NCI-H1048 (cell line): ENCODE data around the gene PSAPL1.

ENCODE experiments used
- DNase-seq: peaks from one replicate; lab custom pipeline; 2025; lab: John Stamatoyannopoulos, UW

PSAPL1 gene

DNA sequence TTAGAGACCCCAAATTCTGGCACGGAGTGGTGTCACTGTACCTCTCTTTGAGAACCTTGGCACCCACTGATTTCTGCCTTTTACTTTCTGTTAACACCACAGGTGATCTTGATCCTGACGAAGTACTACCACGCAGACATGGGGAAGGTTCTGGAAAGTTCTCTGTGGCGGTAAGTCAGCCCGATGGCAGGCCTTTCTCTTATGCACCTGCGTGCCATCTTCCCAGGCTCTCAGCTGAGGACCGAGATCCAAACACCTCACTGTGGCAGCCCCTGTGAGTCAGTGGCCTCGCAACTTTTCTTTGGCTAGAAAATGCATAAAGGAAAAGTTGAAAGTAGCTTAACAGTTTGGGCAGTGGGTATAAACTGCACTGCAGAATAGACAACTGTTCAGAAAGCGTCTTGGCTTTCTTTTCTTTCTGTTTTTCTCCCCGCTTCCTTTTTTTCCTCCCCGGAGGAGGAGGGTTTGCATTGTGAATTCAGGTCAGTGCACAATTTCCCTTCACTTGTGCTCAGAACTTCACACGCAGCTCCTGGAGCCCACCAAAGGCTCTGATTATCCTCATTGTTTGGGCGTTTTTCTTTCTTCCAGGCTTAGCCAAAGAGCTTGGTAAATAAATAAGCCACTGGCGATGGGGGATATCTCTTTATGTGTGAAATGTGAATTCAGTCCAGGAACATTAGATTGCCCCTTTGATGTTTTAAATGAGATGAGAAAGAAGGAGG is 38.4 kb downstream of the PSAPL1 start:
- no peak for DNase-seq

DNA sequence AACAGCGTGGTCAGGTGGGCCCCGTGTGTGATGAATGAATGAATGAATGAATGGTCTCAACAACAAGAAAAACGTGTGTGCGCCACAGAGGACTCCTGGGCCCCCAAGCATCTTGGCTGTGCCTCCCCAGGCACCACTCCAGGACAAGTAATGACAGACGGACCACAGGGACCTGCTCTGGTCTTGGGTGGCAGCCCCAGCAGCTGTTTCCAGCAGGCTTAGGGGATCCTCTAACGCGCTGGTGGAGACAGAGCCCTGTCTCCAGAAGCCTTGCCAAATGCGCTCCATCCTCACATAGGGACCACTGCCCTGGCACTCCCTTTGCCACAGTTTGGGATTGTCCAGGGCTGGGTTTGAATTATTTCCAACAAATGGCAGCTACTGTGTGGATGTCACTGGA is 39.1 kb downstream of the PSAPL1 start:
- no peak for DNase-seq

DNA sequence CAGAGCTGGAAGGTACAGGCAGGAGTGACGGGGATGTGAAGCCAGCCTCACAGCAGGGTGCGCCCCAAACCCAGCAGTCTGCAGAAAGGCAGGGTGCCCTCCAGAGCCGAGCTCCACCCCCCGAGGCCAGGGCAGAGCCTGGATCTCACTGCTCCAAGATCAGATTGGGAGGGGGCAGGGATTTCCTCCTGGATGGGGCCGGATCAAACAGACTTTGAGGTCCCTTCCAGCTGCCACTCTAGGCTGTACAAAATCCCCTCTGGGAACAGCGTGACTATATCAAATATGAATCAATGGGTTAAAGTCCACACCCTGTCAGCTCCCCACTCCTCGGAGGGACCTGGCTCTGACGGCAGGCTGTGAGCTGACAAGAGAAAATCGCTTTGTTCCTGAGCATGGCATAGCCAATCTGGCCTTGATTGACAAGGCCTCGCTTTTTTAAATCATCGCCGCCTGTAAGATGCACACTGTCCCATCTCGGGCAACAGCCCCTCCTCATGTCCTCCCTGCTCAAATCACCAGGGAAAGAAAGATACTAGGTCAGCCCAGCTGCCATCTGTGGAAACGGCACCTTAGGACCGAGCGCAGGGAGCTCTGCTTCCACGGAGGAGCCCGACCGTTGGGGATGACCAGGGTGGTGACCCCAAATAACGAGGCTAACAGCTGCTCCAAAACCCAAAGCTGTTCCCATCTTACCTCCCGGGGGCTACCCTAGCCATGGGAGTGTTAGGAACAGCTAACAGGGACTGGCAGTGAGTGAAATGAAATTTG is 39.9 kb downstream of the PSAPL1 start:
- no peak for DNase-seq

DNA sequence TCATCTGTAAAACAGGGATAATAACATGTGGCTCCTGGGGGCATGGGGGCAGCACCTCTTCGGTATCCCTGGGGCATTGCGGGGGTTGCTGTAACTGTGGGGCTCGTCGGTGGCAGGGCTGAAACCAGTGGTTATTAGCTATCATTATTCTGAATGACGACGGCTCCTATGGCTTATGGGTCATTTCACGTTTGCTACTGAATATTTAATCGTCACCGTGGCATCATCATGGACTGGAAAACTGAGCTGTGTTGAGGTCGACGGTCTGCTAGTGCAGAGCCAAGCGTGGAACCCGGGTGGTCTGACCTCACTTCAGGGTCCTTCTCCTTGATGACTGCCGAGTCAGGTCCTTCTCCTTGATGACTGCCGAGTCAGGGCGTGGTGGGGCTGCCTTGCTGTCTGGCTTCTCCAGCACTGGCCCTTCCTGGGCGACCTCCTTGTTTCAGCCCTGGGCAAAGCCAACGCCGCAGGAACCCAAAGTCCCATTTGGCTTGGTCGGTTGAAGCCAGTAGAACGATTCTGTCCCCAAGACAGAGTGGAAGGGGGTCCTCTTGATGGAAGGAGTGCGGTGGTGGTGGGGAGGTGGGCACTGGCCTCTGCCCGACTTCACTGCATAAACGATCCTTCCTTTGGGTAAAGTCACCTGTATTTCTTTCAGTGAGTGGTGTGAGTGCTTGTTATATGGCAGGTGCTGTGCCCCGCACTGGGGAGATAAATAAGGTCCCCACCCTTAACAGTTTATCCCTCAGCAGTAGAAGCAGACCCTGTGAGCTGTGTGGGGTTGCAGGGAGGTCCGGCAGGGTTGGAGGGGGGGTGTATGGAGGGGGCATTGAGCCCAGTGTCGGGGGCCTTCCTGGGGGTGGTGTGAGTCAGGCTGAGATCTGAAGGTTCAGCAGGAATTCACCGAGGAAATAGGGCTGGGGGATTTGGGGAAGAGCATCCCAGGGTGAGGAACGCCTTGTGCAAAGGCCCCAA is 40.8 kb downstream of the PSAPL1 start:
- no peak for DNase-seq

DNA sequence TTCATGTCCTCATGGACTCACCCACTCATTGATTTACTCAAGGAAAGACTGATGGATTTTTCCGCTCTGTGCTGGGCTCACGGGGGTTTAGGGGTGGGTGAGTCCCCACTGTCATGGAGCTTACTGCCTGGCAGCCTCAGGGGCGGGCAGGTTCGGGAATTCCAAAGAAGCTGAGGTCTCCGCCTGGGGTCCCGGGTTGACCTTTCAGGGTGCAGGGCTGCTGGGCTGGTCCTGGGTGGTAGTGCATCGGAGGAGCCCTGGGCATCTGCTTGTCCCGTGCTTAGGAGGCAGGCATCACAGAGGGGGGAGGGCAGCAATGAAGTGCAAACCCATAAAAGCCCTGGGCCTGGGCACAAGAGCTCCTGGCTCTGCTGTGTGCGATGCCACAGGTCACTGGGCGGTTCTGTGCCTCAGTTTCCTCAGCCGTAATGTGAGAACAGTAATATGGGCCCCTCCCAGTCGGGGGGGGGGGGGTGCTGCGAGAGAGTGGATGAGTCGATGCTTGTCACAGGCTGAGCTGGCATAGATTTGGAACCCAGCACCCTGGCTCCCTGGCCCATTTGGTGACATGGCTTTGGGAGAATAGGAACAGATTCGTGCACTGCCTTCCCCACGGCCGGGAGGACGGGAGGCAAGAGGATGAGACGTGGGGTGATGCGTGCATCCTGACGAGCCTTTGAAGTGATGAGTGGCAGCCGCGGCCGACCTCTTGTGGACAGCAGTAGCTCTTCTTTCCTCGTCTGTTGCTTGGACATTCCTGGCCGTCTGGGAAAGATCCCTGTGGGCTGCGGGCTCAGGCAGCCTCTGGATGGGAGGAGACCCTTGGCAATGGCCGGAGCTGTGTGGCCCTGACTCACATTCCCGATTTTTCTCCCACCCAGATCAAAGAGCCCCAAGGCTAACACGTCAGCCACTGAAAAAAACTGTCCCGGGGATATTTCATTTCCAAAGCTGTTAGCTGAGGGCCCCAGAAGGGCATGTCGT is 42.0 kb downstream of the PSAPL1 start:
- DNase-seq = no peak

DNA sequence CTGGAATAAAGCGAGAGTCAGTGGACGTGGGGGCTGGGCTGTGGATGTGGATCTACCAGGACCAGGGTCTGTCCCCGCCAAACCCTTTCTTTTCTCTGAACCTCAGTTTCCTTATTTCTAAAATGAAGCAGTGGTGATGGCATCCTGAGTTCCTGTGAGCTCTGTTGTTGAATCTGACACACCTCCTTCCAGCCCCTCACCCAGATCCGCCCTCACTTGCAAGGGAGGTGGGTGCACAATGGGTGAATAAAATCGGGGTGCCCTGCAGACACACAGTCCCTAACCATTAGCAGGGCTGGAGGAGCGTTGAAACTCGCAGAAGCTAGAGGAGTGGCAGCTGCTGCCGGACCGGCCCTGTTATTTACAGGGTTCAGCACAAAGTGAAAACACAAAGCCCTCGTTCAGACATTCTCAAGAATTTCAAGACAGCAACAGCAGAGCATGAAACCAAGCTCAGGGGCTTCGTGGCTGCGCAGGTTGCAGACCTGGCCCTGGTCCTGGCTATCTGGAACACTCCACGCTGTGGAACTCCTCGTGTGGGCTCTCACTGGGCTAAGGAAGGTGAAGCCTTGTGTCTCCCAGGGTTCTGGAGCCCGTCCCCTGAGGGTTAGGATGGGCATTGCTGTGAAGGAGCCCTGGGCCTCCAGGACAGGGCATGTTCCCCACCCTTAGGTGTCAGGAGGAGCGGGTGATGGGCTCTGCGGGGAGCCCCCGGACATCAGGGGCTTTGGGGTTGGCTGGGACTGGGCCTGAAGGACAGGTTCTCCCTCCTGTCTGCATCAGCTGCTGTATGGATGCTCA is 42.9 kb downstream of the PSAPL1 start:
- no peak for DNase-seq

DNA sequence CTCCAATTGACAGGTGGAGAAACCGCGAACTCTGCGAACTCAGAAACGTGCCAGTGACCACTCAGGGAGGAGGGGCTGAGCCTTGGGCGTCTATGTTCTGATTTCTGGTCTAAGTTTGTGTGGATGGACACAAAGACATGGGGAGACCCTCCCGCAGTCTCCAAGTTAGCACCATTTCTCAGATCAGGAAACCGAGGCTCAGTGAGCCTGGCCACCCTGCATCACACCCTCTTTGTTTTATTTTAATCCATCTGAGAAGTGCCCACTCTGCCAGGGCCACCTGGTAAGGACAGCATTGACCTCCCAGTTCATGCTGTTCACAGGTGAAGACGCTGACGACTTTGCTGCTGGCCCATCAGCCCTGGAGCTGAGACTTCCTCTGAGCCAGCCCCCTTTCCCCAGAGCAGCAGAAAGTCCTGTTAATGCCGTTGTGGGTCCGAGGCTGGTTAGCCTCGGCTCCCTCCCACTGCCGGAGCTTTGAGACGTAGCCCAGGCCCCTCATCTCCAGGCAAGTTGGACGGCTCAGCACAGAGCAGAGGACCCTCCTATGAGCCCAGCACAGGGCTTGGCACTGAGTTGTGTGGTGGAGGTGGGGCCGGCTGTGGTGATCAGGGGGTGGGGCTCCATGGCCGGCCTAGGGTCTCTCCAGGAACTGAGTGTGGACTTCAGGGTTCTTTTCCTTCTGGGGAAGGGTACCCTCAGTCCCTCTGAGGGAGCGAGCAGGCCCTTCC is 43.7 kb downstream of the PSAPL1 start:
- no peak for DNase-seq

DNA sequence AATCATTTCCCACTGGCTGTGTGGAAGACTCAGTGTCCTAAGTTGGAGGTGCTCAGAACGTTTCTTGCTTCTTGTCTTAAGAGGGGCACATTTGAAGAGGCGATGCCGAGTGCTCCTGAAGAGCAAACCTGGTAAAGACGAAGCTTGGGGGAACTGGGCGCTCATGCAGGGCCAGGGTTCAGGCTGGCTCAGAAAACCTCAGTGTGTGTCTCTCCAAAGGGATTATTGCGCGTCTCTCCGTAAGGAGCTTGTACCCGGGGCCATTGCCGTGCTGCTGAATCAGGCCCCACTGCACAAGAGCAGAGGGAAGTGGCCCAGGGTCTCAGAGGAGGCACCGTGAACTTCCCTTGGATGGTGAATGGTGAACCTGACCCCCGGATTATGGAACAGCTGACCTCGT is 44.4 kb downstream of the PSAPL1 start:
- DNase-seq = no peak

DNA sequence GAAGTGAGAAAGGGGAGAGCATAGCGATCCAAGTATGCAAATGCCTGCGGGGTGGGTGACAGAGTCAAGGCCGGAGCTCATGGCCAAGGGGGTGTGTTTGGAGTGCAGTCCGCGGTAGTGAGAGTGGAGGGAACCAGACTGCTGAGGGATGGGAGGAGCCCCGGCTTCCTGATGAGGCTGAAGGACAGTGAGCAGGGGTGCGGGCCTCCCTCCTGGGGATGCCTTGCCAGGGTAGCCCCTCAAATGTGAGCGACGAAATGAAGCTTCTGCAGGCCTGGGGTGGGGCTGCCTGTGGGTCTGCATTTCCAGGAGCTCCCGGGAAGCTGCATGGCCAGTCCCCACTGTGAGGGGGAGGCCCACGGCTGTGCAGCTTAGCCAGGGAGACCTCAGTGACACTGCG is 45.0 kb downstream of the PSAPL1 start:
- DNase-seq = no peak

DNA sequence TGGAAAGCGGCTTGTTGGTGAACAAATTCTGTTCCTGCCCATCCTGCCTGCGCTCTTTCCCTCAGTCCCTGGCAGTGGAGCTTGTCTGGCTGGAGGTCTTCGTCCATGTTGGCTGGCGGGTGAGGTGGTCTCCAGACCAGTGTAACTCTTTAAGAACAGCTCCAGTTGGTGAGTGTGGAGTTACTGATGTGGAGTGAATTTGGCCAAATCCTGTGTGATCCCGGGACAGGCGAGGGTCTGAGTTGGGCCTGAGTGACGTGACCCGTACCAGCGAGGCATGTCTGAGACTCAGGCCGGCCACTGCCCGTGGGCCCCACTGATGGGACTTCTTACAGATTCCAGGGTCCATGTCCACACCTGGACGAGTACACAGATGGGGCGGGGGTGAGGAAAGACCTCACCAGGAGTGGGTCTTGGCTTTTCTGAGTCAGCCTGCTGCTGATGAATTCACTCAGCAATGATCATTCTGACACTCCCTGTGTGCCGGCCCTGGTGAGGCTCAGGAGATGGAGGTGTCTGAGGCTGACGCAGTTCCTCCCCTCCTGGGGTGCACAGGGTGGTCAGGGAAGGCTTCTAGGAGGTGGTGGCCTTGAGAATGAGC is 45.5 kb downstream of the PSAPL1 start:
- no peak for DNase-seq

DNA sequence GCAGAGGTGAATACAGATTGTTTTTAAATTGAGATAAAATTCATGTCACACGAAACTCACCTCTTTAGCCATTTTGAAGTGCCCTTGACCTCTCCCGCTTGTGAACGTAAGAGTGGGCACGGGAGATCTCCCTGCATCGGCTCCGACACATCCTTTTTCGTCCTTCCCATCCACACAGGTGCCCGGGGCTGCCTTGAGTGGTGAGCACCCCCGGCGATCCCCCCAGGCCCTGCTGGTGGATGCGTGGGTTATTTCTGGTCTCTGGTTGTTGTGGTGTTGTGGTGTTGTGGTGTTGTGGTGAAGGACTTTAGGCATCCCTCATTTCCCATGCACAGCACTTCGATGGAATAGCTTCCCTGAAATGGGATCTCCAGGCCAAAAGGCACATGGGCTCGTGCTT is 46.1 kb downstream of the PSAPL1 start:
- no peak for DNase-seq

DNA sequence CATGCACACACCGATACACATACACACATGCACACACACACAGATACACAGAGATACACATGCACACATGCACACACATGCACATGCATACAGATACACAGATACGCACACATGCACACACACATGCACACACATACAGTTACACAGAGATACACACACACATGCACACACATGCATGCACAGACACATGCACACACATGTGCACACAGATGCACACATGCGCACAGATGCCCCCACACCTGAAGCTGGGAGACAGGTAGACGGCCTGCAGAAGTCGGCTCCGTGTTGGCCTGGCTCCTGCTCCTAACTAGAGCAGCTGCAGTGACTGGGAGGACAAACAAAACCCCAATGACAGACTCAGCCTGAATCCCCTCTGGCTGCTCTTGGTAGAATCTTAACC is 46.8 kb downstream of the PSAPL1 start:
- no peak for DNase-seq

DNA sequence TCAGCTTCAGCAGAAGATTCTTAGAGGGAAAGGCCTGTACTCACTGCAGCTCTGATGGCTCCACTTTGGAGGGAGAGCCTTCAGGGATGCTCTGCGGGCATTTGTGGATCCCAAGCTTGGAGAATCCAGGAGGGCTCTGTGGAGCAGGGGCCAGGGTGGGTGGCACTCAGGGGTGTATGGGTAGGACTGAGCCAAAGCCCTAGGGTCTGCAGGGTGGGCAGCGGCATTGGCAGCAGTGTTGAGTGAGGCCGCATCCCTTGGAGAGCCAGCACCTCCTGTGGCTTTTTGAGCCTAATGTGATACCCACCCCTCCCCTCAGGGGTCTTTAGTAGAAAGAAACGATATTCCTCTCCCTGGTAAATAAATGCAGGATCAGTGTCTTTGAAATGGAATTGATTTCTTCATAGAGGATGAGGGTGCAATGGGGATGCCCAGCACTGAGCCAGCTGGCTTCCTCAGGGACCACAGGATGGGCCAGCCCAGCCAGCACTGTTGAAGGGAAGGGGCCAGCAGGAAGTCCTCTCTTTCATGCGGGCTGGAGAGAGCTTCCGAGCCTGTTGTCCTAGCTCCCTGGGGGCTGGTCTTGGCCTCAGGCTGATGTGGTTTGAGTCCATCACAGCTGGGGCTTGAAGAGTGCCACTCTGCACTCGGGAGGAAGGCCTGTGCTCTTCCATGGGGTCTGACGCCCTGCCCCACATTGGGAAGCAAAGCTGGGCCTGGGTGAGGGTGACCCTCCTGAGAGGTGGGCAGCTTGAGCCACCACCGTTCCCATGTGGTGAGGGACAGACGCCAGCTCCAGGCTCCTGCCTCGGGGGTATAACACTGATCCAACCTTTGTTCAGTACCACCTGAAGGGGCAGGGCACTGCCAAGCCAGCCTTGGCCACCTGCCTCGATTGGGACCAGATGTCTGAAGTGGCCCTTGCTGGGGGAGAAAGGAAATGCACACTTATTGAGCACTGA is 49.5 kb downstream of the PSAPL1 start:
- no peak for DNase-seq

DNA sequence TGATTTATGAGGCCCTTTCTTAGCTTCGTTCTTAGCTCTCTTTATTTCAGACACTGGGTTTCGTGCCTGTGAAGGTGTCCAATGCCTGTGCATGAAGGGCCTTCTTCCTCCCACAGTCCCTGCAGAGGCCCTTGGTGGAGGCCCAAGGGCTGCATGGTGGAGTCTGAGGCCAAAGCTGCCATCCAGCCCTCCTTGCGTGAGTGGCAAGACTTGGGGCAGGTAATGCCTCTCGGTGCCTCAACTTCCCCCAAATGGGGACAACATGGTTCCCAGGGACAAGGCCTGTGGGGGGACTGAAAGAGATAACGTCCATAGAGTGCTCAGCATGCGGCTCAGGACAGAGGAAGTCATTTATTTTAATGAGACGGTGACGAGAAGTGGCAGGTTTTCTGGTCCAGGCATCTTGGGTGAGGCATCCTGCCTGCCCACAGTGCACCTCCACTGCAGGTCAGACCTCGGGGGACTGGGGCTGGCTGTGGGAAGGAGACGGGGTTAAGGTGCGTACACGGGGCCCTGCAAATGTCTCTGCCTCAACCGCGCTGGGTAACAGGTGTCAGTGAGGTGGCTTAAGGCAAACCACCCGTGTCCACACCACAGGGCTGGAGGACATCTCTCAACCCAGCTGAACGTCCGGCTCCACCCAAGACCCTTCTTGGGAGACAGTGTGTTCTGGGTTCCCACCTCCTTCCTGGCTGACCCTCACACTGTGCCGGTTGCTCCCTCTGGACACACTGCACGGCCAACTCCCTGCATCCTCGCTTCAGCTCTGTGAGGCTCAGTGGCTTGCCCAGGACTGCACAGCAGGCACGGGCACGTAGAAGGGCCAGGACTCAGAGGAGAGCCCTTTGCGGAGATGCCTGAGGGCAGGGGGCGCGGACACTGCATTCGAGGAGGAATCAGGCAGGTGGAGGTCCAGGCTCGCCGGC is 50.5 kb downstream of the PSAPL1 start:
- DNase-seq = no peak

DNA sequence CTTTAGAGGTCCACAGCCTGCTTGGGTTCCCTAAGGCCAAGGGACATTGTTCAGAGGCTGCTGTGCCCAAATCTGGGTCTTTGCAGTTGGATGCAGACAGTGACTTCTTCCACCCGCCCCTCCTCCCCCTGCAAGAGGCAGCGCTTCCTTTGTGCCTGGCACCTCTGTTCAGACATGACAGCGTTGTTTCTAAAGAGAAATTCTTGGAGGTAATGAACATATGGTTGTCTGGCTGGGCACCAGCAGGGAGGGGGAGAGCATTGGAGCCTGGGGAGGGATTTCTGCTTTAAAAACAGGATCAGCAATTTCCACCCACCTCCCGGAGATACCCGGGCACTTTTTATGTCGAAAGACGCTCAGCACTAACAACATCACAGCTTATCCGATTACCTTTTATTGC is 51.5 kb downstream of the PSAPL1 start:
- no peak for DNase-seq

DNA sequence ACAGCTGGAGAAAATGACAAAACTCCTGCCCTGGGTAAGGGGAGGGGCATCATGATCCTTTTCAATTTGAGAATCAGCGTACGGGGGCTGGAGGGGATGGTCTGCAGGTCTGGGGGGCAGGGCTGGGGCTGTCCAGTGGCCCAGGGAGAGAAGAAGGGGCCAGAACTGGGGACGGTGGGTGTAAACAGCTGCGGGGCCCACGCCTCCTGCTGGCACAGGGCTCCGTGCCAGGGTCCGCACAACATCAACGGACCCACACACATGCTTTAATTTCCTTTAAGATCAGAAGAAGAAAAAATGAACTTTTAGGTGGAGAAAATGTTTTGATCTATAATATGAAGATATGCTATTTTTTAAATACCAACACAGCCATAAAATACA is 52.1 kb downstream of the PSAPL1 start:
- no peak for DNase-seq
